NCI-H1436 treated with DMSO at 0.1 percent for 48 hours (cell line): ENCODE measurements around the gene IGFBP2.
"Not testable (repeated sequence)": the region's sequence is repeated elsewhere in the genome, so short reads cannot be mapped to it uniquely, and the experiment has no call there.

ENCODE experiments used
- DNase-seq: peaks from one replicate; lab custom pipeline; 2025; lab: John Stamatoyannopoulos, UW

IGFBP2 gene

GRCh38 chr2:216632952-216633615, at the start of gene IGFBP2:
TSS of gene IGFBP2 (plus strand) at chr2:216633420. CDS start at chr2:216633524, 104 bp downstream.
- DNase-seq: no peak

- DNase-seq: no peak
Observed at GRCh38 chr2:216583606-216584005, 49.6 kb upstream of the IGFBP2 start.

- DNase-seq: no peak
Observed at GRCh38 chr2:216584112-216584511, 49.1 kb upstream of the IGFBP2 start.

- no peak for DNase-seq
Observed at GRCh38 chr2:216585441-216585840, 47.8 kb upstream of the IGFBP2 start.

GRCh38 chr2:216588861-216589710, 44.1 kb upstream of the IGFBP2 start:
- no peak for DNase-seq

- no peak for DNase-seq
Observed at GRCh38 chr2:216589791-216590190, 43.4 kb upstream of the IGFBP2 start.

GRCh38 chr2:216590780-216591179, 42.4 kb upstream of the IGFBP2 start:
- DNase-seq: no peak

GRCh38 chr2:216591480-216591879, 41.7 kb upstream of the IGFBP2 start:
- DNase-seq: no peak

- no peak for DNase-seq
Observed at GRCh38 chr2:216594081-216594480, 39.1 kb upstream of the IGFBP2 start.

- DNase-seq: no peak
Observed at GRCh38 chr2:216596236-216596979, 36.8 kb upstream of the IGFBP2 start.

GRCh38 chr2:216596980-216597509, 36.2 kb upstream of the IGFBP2 start:
- DNase-seq: no peak

- not testable (repeated sequence) for DNase-seq
Observed at GRCh38 chr2:216597825-216598224, 35.4 kb upstream of the IGFBP2 start.

- no peak for DNase-seq
Observed at GRCh38 chr2:216601632-216602409, 31.4 kb upstream of the IGFBP2 start.

- DNase-seq: no peak
Observed at GRCh38 chr2:216603010-216603883, 30.0 kb upstream of the IGFBP2 start.

GRCh38 chr2:216603884-216604245, 29.4 kb upstream of the IGFBP2 start:
- no peak for DNase-seq

- DNase-seq: no peak
Observed at GRCh38 chr2:216604458-216604857, 28.8 kb upstream of the IGFBP2 start.

GRCh38 chr2:216606551-216607276, 26.5 kb upstream of the IGFBP2 start:
- peak; percentile 73 for DNase-seq

GRCh38 chr2:216607277-216607560, 26.0 kb upstream of the IGFBP2 start:
- DNase-seq: peak; percentile 31

- no peak for DNase-seq
Observed at GRCh38 chr2:216608525-216608924, 24.7 kb upstream of the IGFBP2 start.
